Measurements from ENCODE around the gene SMARCA1.

DNA sequence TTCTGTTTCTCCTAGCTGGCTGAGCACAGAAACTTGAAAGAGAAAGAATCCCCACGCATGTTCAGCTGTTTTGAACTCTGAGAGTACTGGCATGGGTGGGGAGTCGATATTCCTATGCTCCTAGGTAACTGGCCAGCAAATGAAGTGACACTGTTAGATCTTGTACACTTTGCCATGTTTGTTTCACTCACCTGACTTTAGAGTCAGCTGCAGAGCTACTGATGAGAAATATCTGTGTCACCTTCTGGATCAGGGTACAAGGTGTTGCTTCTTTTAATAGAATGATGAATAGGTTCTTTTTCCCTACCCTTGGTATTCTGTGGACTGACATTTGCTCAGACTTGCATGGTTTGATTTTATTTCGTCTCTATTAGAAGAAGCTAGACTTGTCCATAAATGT is 45.1 kb upstream of the SMARCA1 start:
- TF ChIP-seq, protein P1, sequence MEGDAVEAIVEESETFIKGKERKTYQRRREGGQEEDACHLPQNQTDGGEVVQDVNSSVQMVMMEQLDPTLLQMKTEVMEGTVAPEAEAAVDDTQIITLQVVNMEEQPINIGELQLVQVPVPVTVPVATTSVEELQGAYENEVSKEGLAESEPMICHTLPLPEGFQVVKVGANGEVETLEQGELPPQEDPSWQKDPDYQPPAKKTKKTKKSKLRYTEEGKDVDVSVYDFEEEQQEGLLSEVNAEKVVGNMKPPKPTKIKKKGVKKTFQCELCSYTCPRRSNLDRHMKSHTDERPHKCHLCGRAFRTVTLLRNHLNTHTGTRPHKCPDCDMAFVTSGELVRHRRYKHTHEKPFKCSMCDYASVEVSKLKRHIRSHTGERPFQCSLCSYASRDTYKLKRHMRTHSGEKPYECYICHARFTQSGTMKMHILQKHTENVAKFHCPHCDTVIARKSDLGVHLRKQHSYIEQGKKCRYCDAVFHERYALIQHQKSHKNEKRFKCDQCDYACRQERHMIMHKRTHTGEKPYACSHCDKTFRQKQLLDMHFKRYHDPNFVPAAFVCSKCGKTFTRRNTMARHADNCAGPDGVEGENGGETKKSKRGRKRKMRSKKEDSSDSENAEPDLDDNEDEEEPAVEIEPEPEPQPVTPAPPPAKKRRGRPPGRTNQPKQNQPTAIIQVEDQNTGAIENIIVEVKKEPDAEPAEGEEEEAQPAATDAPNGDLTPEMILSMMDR (IDR thresholded peaks at IDR 0.05): no peak
- no peak for TF ChIP-seq POLR2A (IDR thresholded peaks at IDR 0.05)
